Fibroblast of villous mesenchyme (primary cell): ENCODE data around the gene MRPL27. TPM values are rescaled to one million over a fixed set of nuclear protein-coding genes. Genes with fewer than 3 reads are reported as not detected.

ENCODE experiments used
- DNase-seq: peaks from one replicate; pipeline ENCODE4 v3.0.0-alpha.2; 2010; ENCODE audit warnings: low read depth
- H3K4me3 ChIP-seq: 2 replicates; pipeline ENCODE4 v1.5.1; 2011; ENCODE audit warnings: low read depth, mild to moderate bottlenecking, low read length
- small RNA-seq: library from RNA; depleted of rRNA; stranded (forward); fragments of <200 nt; gene quantifications from one replicate; pipeline ENCODE3, GENCODE V24; 2012
- total RNA-seq: library from RNA; depleted of rRNA; stranded (reverse); fragments of >200 nt; gene quantifications from 2 replicates; pipeline ENCODE4 v1.2.3, GENCODE V29; 2012
- TF ChIP-seq, protein P1 (sequence below): IDR thresholded peaks from 2 replicates; pipeline ENCODE4 v1.5.1; 2012; ENCODE audit warnings: low read depth, mild to moderate bottlenecking, low read length; ENCODE audit not compliant: insufficient read depth

The MRPL27 gene
- total RNA-seq, 1 donor: 63.0 TPM

DNA sequence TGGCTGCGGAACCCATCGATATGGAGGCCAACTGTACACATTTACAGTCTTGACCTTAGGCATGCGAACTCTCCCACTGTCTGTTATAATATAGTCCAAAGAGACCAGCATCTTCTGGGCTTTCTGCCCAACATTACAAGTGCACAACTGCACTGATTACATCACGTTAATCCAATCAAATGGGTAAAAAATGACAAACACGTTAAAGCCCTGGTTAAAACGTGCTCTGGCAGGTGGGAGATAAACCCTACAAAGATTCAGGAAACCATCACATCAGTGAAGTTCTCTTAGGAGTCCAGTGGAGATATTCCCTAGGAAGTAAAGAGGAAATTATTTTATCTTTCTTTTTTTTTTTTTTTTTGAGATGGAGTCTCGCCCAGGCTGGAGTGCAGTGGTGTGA lies 50.7 kb downstream of the MRPL27 start:
- DNase-seq: no peak
- TF ChIP-seq, protein P1, sequence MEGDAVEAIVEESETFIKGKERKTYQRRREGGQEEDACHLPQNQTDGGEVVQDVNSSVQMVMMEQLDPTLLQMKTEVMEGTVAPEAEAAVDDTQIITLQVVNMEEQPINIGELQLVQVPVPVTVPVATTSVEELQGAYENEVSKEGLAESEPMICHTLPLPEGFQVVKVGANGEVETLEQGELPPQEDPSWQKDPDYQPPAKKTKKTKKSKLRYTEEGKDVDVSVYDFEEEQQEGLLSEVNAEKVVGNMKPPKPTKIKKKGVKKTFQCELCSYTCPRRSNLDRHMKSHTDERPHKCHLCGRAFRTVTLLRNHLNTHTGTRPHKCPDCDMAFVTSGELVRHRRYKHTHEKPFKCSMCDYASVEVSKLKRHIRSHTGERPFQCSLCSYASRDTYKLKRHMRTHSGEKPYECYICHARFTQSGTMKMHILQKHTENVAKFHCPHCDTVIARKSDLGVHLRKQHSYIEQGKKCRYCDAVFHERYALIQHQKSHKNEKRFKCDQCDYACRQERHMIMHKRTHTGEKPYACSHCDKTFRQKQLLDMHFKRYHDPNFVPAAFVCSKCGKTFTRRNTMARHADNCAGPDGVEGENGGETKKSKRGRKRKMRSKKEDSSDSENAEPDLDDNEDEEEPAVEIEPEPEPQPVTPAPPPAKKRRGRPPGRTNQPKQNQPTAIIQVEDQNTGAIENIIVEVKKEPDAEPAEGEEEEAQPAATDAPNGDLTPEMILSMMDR: no peak
- H3K4me3 ChIP-seq: no peak overlapping the region

DNA sequence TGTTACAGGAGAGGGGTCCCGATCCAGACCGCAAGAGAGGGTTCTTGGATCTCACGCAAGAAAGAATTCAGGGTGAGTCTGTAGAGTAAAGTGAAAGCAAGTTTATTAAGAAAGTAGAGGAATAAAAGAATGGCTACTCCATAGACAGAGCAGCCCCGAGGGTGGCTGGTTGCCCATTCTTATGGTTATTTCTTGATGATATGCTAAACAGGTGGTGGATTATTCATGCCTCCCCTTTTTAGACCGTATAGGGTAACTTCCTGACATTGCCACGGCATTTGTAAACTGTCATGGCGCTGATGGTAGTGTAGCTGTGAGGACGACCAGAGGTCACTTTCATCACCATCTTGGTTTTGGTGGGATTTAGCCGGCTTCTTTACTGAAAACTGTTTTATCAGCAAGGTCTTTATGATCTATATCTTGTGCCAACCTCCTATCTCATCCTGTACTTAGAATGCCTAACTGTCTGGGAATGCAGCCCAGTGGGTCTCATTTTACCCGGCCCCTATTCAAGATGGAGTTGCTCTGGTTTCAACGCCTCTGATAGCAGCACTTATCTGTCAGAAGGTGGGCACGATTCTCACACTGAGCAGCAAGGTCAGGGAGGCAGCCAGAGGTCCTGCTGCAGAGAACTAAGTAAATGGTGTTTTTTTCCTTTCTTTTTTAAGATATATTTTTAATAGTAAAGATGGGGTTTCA lies 53.5 kb downstream of the MRPL27 start:
- no peak for DNase-seq
- H3K4me3 ChIP-seq: no peak overlapping the region
- TF ChIP-seq, protein P1: no peak

DNA sequence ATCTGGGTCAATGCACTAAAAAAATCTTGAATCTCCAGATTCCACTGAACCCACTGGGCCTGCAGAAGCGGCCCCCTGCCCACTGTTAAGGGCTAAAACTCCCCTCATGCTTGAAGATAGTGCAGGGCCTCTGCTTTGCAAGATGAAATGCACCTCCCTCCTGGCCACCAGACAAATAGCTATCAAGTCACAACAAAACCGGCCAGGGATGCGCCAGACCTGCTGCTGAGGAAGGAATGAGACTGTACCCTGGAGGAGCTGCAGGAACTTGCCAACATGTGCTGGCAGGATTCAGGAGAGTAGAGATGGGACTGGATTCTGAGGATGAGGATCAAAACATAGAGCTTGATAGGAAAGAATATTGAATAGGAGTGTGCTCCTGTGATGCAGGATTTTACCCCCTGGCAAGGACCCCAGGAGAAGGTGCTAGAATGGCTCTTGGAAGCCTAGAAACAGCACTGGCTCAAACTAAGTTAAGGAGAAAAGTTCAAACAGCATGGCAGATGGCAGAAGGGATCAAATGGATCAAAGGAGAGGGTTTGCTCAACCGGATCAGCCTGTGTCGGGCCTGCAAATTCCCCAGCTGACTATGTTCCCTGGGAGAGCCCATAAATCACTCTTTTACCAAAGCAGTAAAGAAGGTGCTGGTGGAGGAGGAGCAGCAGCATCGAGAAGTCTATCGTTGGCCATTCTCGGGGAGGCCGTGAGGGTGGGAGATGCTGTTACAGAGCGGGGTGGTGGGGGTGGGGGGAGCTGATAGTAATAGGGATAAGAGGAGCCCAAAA lies 54.3 kb downstream of the MRPL27 start:
- H3K4me3 ChIP-seq: no peak overlapping the region
- peak; percentile 89 for DNase-seq
- TF ChIP-seq, protein P1: no peak

Small RNA genes within 50 kb of the gene (small RNA-seq; reads per million reads assigned to genes)
- gene RF00019: not detected

Other genes starting within 250 kb of the MRPL27 start
- gene SAMD14, start 243.0 kb downstream of the MRPL27 start, total RNA-seq: 4.7 and 5.8 TPM in 2 replicates
- gene PPP1R9B, start 222.5 kb downstream of the MRPL27 start, total RNA-seq: 38.7 and 47.1 TPM in 2 replicates
- gene SGCA, start 207.2 kb downstream of the MRPL27 start, total RNA-seq: 0.32 TPM in 1 of 2 replicates, not detected in the other
- gene COL1A1, start 171.6 kb downstream of the MRPL27 start, total RNA-seq: 2,749 and 5,894 TPM in 2 replicates
- under 0.01 TPM in 1 of 2 replicates, not detected in the other for gene TMEM92, start 98.7 kb downstream of the MRPL27 start, total RNA-seq
- gene XYLT2, start 27.1 kb downstream of the MRPL27 start, total RNA-seq: 53.5 and 60.5 TPM in 2 replicates
- 4.5 and 4.7 TPM in 2 replicates for gene EME1, start within 50 bp of the MRPL27 start, total RNA-seq
- 181 and 191 TPM in 2 replicates for gene LRRC59, start 24.3 kb upstream of the MRPL27 start, total RNA-seq
- gene ACSF2, start 53.0 kb upstream of the MRPL27 start, total RNA-seq: 18.1 and 20.3 TPM in 2 replicates
- gene CHAD, start 95.7 kb upstream of the MRPL27 start, total RNA-seq: not detected in 2 replicates
- 16.8 and 25.4 TPM in 2 replicates for gene RSAD1, start 105.7 kb upstream of the MRPL27 start, total RNA-seq
- gene MYCBPAP, start 135.3 kb upstream of the MRPL27 start, total RNA-seq: 0.64 and 0.86 TPM in 2 replicates
- gene EPN3, start 159.6 kb upstream of the MRPL27 start, total RNA-seq: under 0.01 TPM in 1 of 2 replicates, not detected in the other
- gene SPATA20, start 174.0 kb upstream of the MRPL27 start, total RNA-seq: 102 and 109 TPM in 2 replicates
- gene CACNA1G, start 187.5 kb upstream of the MRPL27 start, total RNA-seq: under 0.01 and 0.43 TPM in 2 replicates